ENCODE measurements around the gene PPIF.

GRCh38 chr10:79355420-79356017 lies 8.2 kb downstream of the PPIF start:
- TF ChIP-seq CTCF (IDR thresholded peaks at IDR 0.05) (no peak), EZH2 (IDR thresholded peaks at IDR 0.05; ENCODE audit: borderline replicate concordance, insufficient read depth, low read depth, low read length, poor library complexity, severe bottlenecking) (no peak)
